Measurements from ENCODE around the gene CALM1.

Gene CALM1

GRCh38 chr14:90409209-90409730 is 12.4 kb downstream of the CALM1 start:
- no peak for DNase-seq (ENCODE audit: low read depth)

GRCh38 chr14:90412058-90412457 is 15.2 kb downstream of the CALM1 start:
- no peak for DNase-seq (ENCODE audit: low read depth)

GRCh38 chr14:90416720-90417119 is 19.9 kb downstream of the CALM1 start:
- DNase-seq (ENCODE audit: low read depth): no peak

GRCh38 chr14:90418053-90418452 is 21.2 kb downstream of the CALM1 start:
- DNase-seq (ENCODE audit: low read depth): no peak

GRCh38 chr14:90419200-90419599 is 22.4 kb downstream of the CALM1 start:
- no peak for DNase-seq (ENCODE audit: low read depth)

- no peak for DNase-seq (ENCODE audit: low read depth)
These were observed 24.3 kb downstream of the CALM1 start for GRCh38 chr14:90421001-90421631.

- DNase-seq (ENCODE audit: low read depth): no peak
These were observed 24.8 kb downstream of the CALM1 start for GRCh38 chr14:90421632-90422020.

GRCh38 chr14:90423166-90423565 is 26.3 kb downstream of the CALM1 start:
- no peak for DNase-seq (ENCODE audit: low read depth)

- no peak for DNase-seq (ENCODE audit: low read depth)
These were observed 27.2 kb downstream of the CALM1 start for GRCh38 chr14:90424075-90424474.

GRCh38 chr14:90424686-90425372 is 28.0 kb downstream of the CALM1 start:
- no peak for DNase-seq (ENCODE audit: low read depth)

GRCh38 chr14:90425373-90425879 is 28.6 kb downstream of the CALM1 start:
- DNase-seq (ENCODE audit: low read depth): no peak

- DNase-seq (ENCODE audit: low read depth): no peak
These were observed 29.3 kb downstream of the CALM1 start for GRCh38 chr14:90426031-90426540.

GRCh38 chr14:90426663-90427062 is 29.8 kb downstream of the CALM1 start:
- no peak for DNase-seq (ENCODE audit: low read depth)

- no peak for DNase-seq (ENCODE audit: low read depth)
These were observed 31.1 kb downstream of the CALM1 start for GRCh38 chr14:90427848-90428426.

- DNase-seq (ENCODE audit: low read depth): no peak
These were observed 31.8 kb downstream of the CALM1 start for GRCh38 chr14:90428676-90429075.

- no peak for DNase-seq (ENCODE audit: low read depth)
These were observed 32.4 kb downstream of the CALM1 start for GRCh38 chr14:90429236-90429635.

GRCh38 chr14:90429754-90430153 is 32.9 kb downstream of the CALM1 start:
- no peak for DNase-seq (ENCODE audit: low read depth)

- no peak for DNase-seq (ENCODE audit: low read depth)
These were observed 37.7 kb downstream of the CALM1 start for GRCh38 chr14:90434370-90435020.

GRCh38 chr14:90438841-90439240 is 42.0 kb downstream of the CALM1 start:
- DNase-seq (ENCODE audit: low read depth): no peak

GRCh38 chr14:90440021-90440451 is 43.2 kb downstream of the CALM1 start:
- DNase-seq (ENCODE audit: low read depth): no peak

- no peak for DNase-seq (ENCODE audit: low read depth)
These were observed 43.8 kb downstream of the CALM1 start for GRCh38 chr14:90440592-90440991.

- no peak for DNase-seq (ENCODE audit: low read depth)
These were observed 45.6 kb downstream of the CALM1 start for GRCh38 chr14:90442388-90442787.

Data from activated T-cell treated with anti-CD3 and anti-CD28 coated beads for 1 hour (primary cell).